HUDEP-2 (cell line): ENCODE measurements around the gene SMYD2.

Source experiments
- DNase-seq, 76 experiments: peaks; one replicate each; lab custom pipeline; 2025; ENCODE audit not compliant: unreplicated experiment in 76 of 76; lab: John Stamatoyannopoulos, UW

The SMYD2 gene

DNA sequence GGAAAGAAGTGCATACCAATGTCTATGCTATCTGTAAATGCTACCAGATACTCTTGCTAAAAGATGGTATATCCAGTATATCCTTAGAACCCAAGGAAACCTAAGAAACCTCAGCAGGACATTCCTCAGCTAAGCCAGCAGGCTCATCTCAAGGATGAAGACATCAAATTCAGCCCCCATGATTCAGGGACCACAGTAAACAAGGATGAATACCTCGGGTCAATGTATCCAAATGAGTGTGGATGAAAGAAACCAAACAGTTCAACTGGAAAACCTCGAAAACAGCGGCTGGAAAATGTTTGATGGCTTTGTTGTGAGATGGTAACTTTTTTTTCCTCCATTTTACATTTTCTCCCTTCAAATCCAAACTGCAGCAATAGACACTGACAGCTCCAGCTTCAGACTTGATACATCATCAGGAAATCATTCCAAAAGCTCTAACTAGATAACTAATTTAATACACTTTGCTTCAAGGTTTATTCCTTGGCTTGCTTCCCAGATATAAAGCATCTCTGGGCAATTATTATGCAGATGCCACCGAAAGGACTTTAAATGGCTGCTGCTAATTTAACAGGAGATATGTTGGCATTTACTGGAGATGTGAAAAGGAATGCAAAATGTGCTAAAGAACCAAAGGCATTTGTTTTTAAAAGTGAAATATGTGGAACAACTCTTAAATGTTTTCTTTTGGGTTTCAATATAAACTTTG is 73.6 kb downstream of the SMYD2 start:
- DNase-seq, result no peak

DNA sequence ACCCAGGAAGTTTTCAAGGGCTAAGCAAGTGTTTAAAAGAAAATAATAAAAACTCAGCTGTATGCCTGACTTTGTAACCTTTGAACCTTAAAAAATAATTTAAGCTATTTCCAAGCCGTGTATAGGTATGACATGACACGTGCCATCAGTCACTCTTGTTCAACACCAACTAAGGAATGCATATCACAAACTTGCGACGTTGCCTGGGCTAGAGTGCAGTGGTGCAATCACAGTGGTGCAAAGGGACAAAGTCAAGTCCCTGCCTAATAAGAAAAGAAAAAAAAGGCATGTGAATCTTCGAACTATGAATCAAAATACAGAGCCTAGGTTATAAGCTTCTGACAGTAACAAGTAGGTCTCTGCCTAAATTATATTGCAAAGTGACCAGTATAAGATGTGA is 79.2 kb downstream of the SMYD2 start:
- no peak for DNase-seq

DNA sequence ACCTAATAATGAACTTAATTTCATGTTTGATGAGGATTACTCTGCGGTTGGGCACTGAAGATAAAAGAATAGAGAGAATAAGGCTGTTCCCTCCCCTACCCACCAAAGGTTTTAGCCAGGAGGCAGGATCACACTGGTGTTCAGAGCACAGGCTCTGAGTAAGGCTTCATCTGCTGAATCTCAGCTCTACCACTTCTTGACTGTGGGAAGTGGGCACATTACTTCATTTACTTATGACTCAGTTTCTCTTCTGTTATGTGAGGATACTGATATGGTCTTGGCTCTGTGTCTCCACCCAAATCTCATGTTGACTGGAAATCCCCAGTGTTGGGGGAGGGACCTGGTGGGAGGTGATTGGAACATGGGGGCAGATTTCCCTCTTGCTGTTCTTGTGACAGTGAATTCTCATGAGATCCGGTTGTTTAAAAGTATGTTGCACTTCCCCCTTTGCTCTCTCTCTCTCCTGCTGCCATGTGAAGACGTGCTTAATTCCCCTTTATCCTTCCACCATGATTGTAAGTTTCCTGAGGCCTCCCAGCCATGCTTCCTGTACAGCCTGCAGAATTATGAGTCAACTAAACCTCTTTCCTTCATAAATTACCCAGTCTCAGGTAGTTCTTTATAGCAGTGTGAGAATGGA is 79.7 kb downstream of the SMYD2 start:
- DNase-seq, result no peak

DNA sequence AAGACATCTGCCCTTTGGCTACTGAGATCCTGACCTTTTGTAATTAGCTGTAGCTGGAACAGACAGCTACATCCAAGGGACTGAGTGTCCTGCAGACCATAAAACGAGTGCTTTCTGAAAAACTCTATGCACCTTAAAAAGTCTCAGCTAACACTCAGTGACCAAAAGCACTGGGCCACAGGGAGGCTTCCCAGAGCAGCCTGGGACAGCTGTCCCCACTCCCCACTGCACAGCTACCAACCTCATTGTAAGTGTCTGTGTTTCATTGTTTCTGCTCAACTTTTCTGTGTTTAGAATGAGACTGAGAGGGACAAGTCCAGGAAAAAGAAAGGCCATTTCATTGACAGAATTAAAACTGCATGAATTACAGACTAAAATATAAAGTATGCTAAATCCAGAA is 80.7 kb downstream of the SMYD2 start:
- DNase-seq, result no peak

DNA sequence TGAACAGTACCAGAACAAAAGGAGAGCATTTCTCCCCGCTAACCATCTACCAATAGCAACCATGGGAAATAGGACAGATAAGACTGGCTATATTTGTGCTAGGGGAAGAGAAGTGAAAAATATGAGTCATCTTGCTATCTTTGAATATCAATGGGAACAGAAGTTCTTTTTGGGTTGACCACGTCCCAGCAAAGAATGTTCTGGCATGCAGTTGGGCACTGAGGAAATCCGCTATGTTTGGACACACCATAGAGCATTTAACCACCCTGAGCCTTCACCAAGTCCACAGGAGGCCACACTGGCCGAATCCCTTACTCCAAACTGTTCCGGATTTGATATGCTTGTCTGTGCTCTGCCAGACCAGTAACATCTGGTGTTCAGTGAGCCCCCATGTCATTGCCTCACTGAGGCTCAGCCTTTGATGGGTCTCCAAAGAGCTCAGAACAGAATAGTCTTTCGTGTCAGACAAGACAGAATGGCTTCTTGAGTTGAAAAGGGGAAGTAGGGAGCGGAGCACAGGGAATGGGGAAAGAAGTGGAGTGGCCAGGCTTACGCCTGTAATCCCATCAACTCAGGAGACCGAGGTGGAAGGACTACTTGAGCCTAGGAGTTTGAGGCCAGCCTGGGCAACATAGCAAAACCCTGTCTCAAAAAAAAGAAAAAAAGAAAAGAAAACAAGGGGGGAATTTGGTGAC is 81.4 kb downstream of the SMYD2 start:
- DNase-seq, result no peak

DNA sequence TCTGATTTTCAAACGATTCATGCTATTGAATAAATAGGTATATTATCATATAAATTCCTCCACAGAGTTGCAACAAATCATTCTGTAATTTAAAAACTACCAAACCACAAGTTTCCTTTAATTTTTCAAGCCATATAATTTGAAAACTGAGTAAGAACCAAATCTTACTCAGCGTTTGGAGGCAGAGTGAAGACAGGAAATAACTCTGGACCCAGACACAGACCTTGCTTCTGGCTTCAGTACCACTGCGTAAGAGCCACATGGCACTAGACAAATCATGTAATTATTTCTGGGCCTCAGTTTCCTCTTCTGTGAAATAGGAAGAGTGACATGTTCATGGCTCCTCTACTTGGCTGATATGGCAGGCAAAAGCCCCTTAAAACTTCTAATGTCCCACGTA is 82.4 kb downstream of the SMYD2 start:
- no peak for DNase-seq

DNA sequence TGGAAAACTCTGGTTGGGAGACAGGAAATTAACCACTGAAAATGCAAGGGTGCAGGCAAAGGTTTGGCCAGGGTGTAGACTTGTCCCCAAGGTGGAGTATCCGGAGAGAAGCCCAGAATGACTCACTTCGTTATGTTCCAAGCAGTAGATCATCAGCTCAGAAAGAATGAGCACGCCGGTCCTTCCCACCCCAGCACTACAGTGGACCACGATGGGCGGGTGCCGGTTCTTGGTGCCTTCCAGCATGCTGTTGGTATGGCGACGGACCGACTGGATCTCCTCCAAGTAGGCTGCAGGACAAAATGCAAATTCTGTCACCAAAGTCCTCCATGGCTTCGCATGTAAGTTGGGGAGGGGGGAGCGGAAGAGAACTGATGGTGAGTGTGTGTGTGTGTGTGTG is 83.4 kb downstream of the SMYD2 start:
- DNase-seq, result no peak

DNA sequence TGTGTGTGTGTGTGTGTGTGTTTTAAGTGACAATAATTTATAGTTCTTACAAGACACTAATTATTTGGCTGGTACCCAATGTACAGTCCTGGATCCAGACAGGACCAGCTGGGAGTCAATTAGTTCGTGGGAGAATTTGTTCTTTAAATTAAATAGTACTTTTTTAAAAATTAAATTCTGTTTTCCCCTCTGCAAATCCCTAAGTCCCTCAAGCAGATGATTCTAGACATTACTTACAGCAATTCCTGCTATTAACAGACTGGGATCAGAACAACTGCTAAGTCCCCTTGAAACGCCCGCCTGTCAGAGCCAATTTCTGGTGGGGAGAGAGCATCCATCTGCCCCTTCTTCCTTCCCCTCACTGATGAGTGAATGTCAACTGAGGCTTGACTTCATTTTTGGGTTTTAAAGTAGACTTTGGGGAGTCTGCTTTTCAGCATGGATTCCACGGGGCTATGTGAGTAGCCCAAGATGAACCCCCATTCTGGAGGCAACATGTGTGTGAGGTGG is 83.9 kb downstream of the SMYD2 start:
- no peak for DNase-seq

DNA sequence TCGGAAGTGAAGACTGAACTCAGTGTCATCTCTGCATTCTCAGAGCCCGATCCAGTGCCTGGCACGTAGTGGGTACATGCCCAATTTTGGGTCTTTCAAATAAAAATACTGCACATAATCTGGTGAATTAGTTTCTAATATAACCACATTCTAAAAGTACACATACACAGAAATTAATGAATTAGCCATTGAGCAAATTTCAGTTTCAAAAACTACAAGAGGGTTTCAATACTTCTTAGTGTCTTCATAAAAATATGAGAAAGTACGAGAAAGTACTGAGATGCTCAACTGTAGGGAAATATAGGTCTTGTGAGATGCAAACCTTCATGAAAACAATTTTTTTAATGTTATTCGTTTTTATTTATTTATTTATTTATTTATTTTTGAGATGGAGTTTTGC is 86.9 kb downstream of the SMYD2 start:
- DNase-seq, result no peak

DNA sequence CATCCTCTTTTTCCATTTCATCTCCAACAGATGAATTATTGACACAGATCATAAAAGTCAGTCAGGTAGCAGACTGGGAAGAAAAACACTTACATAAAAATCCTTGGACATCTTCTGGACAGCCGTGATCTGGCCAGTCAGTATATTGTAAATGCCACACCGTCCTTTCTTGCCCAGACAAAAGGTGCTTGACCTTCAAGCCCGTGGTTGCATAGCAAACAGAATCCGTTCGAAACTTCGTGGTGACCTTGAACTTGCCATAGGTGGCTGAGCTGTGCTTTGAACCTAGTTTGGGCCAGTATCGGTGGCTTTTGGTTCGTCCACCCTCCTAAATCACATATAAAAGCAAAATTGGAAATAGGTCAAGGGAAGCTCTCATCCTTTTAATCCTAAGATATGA is 88.4 kb downstream of the SMYD2 start:
- DNase-seq, result no peak

DNA sequence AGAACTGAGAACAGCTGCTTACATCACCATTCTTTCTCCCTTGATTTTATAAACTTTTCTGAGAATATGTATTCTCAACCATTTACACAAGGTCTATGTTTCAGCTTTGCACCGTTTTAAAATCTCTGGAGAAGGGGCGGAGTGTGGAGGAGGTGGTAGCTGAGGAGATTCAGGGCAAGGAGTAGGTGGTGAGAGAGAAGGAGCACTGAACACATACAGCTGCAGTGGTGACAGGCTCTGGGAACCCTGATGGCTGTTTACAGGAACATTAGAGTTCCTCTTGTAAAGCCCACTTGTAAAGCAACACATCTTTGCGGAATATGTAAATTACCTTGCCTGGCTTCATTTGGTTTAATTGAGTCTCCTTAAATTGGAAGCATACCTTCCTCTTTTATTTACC is 89.7 kb downstream of the SMYD2 start:
- DNase-seq, result no peak

DNA sequence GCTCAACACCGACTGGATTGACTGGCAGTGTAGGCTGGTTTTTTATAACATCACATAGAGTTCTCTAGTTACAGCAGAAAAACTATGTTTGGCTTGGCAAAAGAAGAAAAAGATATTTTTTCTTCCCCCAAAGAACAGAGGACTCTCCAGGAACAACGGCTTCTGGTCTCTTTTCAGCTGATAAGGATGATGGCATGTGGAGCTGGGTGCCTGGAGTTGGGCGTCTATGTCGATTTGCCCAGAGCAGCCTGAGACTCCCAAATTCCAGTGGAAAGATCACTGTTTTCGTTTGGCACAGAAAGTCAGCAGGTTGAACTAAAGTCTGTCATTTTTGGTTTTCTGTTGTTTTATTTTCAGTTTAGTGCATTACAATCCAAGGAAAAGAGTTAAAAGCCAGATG is 91.1 kb downstream of the SMYD2 start:
- DNase-seq, result no peak

DNA sequence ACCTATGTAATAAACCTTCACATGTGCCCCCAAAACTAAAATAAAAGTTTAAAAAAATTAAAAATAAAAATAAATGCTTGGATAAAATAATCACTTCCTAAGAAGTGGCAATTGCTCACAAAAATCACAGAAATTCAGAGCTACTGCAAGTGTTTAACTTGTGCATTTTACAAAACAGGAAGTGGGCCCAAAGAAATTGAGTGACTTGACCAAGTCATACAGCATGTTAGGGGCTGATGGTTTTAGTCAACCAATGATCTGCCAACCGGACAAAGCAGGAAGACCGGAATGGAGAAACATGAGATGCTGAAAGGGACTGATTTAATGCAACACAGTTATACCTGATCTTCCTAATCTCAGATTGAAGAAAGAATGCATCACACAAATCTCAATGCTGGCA is 96.5 kb downstream of the SMYD2 start:
- DNase-seq, result no peak

DNA sequence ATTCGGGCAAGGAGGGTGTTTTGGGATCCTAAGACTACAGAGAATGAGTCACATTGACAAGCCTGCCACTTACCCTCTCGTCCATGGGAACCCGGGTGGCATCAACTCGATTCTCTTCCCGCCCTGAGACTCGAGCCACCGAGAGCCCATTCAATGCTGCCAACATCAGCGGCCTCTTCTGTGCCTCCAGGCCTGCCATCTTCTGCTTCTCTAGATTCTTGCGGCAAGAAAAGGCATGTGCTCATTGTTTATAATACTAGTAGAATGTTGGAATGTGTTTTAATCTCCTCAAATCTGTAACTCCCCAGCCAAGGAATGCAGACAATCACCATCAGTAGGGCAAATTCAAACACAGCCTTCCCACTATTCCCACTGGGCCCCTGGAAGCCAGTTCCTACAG is 96.9 kb downstream of the SMYD2 start:
- no peak for DNase-seq

DNA sequence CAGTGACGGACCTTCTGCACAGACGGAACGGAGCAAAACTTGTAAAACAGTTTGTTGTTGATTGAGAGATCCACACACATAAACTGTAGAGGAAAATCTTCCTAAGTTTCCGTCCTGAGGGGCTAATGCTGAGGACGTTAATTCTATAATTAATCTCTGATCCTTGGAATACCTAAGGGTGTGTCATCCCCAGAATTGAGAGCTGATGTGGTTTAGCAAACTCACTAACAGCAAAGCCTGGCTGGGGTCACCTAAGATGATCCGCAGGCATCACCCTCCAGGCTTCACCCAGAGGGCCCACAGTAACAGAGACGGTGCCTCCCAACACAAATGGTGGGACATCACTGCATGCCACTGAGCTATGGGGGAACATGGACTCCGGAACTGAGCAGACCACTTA is 97.5 kb downstream of the SMYD2 start:
- DNase-seq, result no peak

DNA sequence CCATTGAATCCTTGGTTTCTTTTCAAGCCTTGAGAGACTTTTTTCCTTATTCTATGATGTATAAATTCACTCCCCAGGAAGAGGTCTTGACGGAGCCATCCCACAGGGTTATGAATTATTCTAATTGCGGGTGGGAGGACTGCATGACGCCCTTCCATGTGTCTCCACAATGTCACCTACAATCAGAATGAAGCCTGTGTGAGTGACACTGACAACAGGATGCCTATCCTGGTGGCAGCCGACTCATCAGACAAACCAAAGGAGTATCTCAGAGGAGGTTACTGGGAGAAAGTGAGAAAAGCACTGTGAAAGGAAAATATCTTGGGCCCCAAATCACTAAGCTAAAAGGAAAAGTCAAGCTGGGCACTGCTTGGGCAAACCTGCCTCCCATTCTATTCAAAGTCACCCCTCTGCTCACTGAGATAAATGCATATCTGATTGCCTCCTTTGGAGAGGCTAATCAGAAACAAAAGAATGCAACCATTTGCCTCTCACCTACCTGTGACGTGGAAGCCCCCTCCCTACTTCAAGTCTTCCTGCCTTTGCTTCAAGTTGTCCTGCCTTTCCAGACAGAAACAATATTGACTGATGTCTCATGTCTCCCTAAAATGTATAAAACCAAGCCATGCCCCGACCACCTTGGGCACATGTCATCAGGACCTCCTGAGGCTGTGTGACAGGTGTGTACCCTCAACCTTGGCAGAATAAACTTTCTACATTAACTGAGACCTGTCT is 98.4 kb downstream of the SMYD2 start:
- no peak for DNase-seq

DNA sequence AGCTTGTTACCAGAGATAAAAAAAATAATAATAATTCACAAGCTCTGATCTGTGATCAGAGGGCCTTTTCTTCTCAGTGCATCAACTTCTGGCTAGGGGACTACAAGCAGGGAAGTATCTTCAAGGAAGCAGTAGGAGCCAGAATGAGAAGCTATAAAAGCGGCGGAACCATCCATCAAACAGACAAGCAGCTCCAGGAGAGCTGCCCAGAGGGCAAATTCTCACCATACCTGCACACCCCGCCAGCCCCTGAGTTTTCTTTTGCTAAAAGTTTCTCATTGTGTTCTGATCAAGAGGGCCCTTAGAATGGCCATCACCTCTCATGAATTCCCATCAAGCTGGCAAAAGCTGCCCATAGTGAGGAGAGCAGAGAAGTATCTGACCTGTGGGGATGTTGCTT is 99.4 kb downstream of the SMYD2 start:
- DNase-seq, result no peak

DNA sequence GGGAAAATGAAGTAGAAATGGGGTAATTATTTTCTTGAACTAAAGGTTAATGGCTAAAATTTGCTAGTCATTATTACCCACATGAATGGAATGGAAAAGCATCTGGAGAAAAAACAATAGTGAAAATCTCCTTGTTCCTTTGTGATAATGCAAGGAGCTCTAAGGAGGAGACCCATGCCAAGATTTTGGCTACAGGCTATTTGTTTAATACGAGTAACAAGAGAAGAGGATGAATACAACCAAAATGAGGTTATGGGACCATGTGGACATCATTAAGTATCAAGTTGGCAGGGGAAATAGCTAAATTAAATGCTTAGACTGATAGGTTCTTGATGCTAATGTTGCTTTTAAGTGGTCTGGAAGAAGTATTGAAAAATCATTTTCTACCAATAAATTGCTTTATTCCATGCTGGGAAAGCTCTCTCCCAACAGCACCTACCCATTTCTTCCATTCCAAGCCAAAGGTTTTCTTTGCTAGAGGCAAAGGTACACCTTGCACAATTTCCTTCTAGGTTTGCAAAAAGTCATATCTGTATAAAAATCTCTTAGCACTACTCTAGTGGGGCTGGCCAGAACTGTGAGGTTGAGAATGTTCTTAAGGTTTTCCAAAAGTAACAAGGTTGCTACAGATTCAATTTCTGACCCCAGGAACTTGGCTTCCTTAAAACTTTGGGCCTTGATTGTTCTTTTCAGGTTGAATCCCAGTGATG is 100.2 kb downstream of the SMYD2 start:
- no peak for DNase-seq

DNA sequence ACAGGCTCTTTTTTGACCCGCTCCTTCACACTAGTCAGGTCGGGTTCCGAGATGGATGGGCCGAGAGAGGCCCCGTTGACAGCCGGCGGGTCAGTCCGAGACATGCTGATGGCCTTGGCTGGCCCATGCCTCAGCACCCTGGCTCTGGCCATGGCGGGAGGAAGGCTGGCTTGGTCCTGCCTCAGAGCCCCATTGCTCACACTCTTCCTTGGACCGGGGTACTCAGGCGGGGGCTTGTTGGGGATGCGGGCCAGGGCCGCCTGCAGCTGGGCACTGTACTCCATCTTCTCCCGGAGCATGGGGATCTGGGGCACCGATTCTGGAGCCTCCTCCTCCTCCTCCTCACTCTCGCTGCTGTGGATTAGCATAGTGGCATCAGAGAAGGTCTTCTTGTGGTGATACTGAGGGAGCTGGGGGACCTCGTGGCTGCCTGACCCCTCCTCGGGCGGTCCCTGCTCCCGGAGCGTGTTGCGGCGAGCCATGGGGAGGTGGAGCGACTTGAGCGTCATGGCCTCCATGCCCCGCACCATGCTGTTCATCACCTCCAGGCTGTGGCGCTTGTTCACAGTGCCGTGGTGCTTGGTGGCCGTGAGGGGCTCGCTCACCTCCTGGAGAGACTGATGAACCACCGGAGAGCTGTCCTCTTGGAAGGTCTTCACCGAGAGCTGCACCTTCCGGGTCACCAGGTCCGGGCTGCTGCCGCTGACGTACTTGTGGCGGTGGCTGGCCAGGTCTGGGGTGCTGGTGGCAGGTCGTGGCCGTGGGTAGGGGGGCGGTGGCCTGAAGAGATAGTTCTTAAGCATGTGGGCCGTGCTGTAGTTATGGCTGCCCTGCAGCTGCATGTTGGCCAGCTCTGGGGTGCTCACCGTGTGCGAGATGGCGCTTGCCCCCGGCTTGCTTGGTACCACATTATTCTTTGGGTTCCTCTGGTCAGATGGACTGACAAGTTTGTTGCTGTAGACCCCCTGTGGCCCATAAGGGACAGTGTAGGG is 102.7 kb downstream of the SMYD2 start:
- no peak for DNase-seq
